Nephron (organoid): ENCODE measurements around the gene SERGEF.

ENCODE experiments used
- H3K27ac Mint-ChIP-seq, 3 experiments: 2 replicates each; pipeline ENCODE4 v1.8.0; 2020; ENCODE audit warnings: mixed read lengths in 3 of 3, mild to moderate bottlenecking in 2 of 3, moderate library complexity in 1 of 3
- H3K27me3 Mint-ChIP-seq: 2 replicates; pipeline ENCODE4 v1.8.0; 2021; ENCODE audit warnings: low read depth, mild to moderate bottlenecking, moderate library complexity, mixed read lengths
- H3K36me3 Mint-ChIP-seq: 2 replicates; pipeline ENCODE4 v1.8.0; 2020; ENCODE audit warnings: low read depth, mixed read lengths
- H3K4me1 Mint-ChIP-seq: 2 replicates; pipeline ENCODE4 v1.8.0; 2020; ENCODE audit warnings: mixed read lengths
- H3K4me3 Mint-ChIP-seq, 3 experiments: 2 replicates each; pipeline ENCODE4 v1.8.0; 2020; ENCODE audit warnings: mild to moderate bottlenecking in 3 of 3, mixed read lengths in 3 of 3, moderate library complexity in 2 of 3
- H3K9me3 Mint-ChIP-seq: 2 replicates; pipeline ENCODE4 v1.8.0; 2020; ENCODE audit warnings: mixed read lengths
- CTCF ChIP-seq, 3 experiments: fragments of 200-600 bp; sonication (generic); IDR thresholded peaks; one replicate each; pipeline ENCODE4 v1.5.0; 2021; ENCODE audit warnings: antibody characterized with exemption in 3 of 3; ENCODE audit not compliant: unreplicated experiment in 3 of 3

SERGEF gene

GRCh38 chr11:17760102-17761029 lies 252.5 kb downstream of the SERGEF start:
- Mint-ChIP-seq H3K27me3 (peaks cover 29% of the 10 kb centered on the region), H3K36me3 (no peaks in the 10 kb centered on the region)
- TF ChIP-seq CTCF (IDR thresholded peaks at IDR 0.05; ENCODE audit: unreplicated experiment in 3 of 3): peak in 2 of 3 experiments; percentile 20 to 35

GRCh38 chr11:17755891-17756290 lies 257.0 kb downstream of the SERGEF start:
- Mint-ChIP-seq H3K9me3 (peaks cover 10% of the 10 kb centered on the region), H3K27ac (no peak overlapping the region), H3K4me1 (no peaks in the 10 kb centered on the region), H3K4me3 (no peak overlapping the region), H3K27me3 (peaks cover 34% of the 10 kb centered on the region), H3K36me3 (no peaks in the 10 kb centered on the region)
- TF ChIP-seq CTCF (IDR thresholded peaks at IDR 0.05; ENCODE audit: unreplicated experiment in 3 of 3): no peak

More at GRCh38 chr11:17760102-17761029, 252.5 kb downstream of the SERGEF start:
- Mint-ChIP-seq H3K4me1 (no peaks in the 10 kb centered on the region), H3K4me3 (no peak overlapping the region), H3K9me3 (peaks cover 10% of the 10 kb centered on the region), H3K27ac (no peak overlapping the region)

- TF ChIP-seq CTCF (IDR thresholded peaks at IDR 0.05; ENCODE audit: unreplicated experiment in 3 of 3): no peak
- H3K36me3 Mint-ChIP-seq: no peaks in the 10 kb centered on the region
- no peak overlapping the region for H3K27ac Mint-ChIP-seq
- H3K9me3 Mint-ChIP-seq: peaks cover 3% of the 10 kb centered on the region
- no peak overlapping the region for H3K4me3 Mint-ChIP-seq
- H3K4me1 Mint-ChIP-seq: no peaks in the 10 kb centered on the region
- peaks cover 41% of the 10 kb centered on the region for H3K27me3 Mint-ChIP-seq
Observed at GRCh38 chr11:17753641-17754040, 259.2 kb downstream of the SERGEF start.

GRCh38 chr11:17753153-17753552 lies 259.7 kb downstream of the SERGEF start:
- H3K36me3 Mint-ChIP-seq: no peaks in the 10 kb centered on the region
- no peaks in the 10 kb centered on the region for H3K4me1 Mint-ChIP-seq
- H3K27ac Mint-ChIP-seq: no peak overlapping the region
- no peak for TF ChIP-seq CTCF (IDR thresholded peaks at IDR 0.05; ENCODE audit: unreplicated experiment in 3 of 3)
- peaks cover 42% of the 10 kb centered on the region for H3K27me3 Mint-ChIP-seq
- H3K9me3 Mint-ChIP-seq: peaks cover 3% of the 10 kb centered on the region
- H3K4me3 Mint-ChIP-seq: no peak overlapping the region

GRCh38 chr11:17752144-17752543 lies 260.7 kb downstream of the SERGEF start:
- H3K36me3 Mint-ChIP-seq: no peaks in the 10 kb centered on the region
- peaks cover 44% of the 10 kb centered on the region for H3K27me3 Mint-ChIP-seq
- no peak overlapping the region for H3K4me3 Mint-ChIP-seq
- no peak overlapping the region for H3K27ac Mint-ChIP-seq
- TF ChIP-seq CTCF (IDR thresholded peaks at IDR 0.05; ENCODE audit: unreplicated experiment in 3 of 3): no peak
- H3K4me1 Mint-ChIP-seq: no peaks in the 10 kb centered on the region
- H3K9me3 Mint-ChIP-seq: peaks cover 3% of the 10 kb centered on the region

- Mint-ChIP-seq H3K4me1 (no peaks in the 10 kb centered on the region), H3K36me3 (no peaks in the 10 kb centered on the region), H3K4me3 (no peak overlapping the region), H3K27ac (no peak overlapping the region), H3K27me3 (peaks cover 42% of the 10 kb centered on the region), H3K9me3 (no peaks in the 10 kb centered on the region)
- TF ChIP-seq CTCF (IDR thresholded peaks at IDR 0.05; ENCODE audit: unreplicated experiment in 3 of 3): no peak
Observed at GRCh38 chr11:17751558-17751957, 261.3 kb downstream of the SERGEF start.
